OCI-LY7 (cell line): Measurements from ENCODE around the gene HOXB8. TPM values are rescaled to one million over a fixed set of nuclear protein-coding genes. Genes with fewer than 3 reads are reported as not detected.

ENCODE experiments used
- BruUV-seq: library from RNA; stranded (reverse); fragments of 400-500 nt; replicated peaks from 2 replicates; lab custom pipeline; 2021; lab: Mats Ljungman, UMichigan
- CTCF ChIA-PET: fragments of 300-600 bp; sonication (Branson Sonifier 250); formaldehyde crosslinking; loops from one replicate; lab custom pipeline; 2022; ENCODE audit warnings: antibody characterized with exemption; ENCODE audit not compliant: unreplicated experiment; lab: Charles Lee
- POLR2A ChIA-PET: fragments of 300-600 bp; sonication (Branson Sonifier 250); formaldehyde crosslinking; loops from one replicate; lab custom pipeline; 2022; ENCODE audit warnings: antibody characterized with exemption; lab: Charles Lee
- DNase-seq: peaks from one replicate; pipeline ENCODE4 v3.0.0-alpha.2; 2015; ENCODE audit warnings: low spot score
- H2AFZ ChIP-seq: fragments of 200-600 bp; sonication (generic), shearing (Covaris generic); 2 replicates; pipeline ENCODE4 v1.6.1; 2014; ENCODE audit warnings: mild to moderate bottlenecking, antibody characterized with exemption, low read length, moderate library complexity
- H3K27ac ChIP-seq: fragments of 200-600 bp; sonication (generic); 2 replicates; pipeline ENCODE4 v1.5.1; 2014; ENCODE audit warnings: mixed run types, low read depth, mild to moderate bottlenecking, moderate library complexity, low read length, inconsistent platforms; ENCODE audit not compliant: poor library complexity, severe bottlenecking
- H3K36me3 ChIP-seq: fragments of 200-600 bp; sonication (generic); 2 replicates; pipeline ENCODE4 v1.6.1; 2014; ENCODE audit warnings: mild to moderate bottlenecking, antibody characterized with exemption, low read length, moderate library complexity, mixed read lengths; ENCODE audit not compliant: insufficient read depth
- H3K4me1 ChIP-seq: fragments of 200-600 bp; sonication (generic); 2 replicates; pipeline ENCODE4 v1.5.1; 2014; ENCODE audit warnings: mild to moderate bottlenecking, low read length; ENCODE audit not compliant: insufficient read depth, poor library complexity, severe bottlenecking
- H3K4me2 ChIP-seq: fragments of 200-600 bp; sonication (generic); 2 replicates; pipeline ENCODE4 v1.6.1; 2014; ENCODE audit warnings: mild to moderate bottlenecking, low read length
- H3K4me3 ChIP-seq: fragments of 200-600 bp; sonication (generic); 2 replicates; pipeline ENCODE4 v1.5.1; 2014; ENCODE audit warnings: mild to moderate bottlenecking, low read depth, low read length; ENCODE audit not compliant: poor library complexity, severe bottlenecking
- H3K79me2 ChIP-seq: fragments of 200-600 bp; sonication (generic); 2 replicates; pipeline ENCODE4 v1.6.1; 2016; ENCODE audit warnings: low read depth, mild to moderate bottlenecking, low read length, moderate library complexity, mixed read lengths; ENCODE audit not compliant: insufficient read depth
- H3K9me2 ChIP-seq: fragments of 200-600 bp; sonication (generic); 2 replicates; pipeline ENCODE4 v1.6.1; 2016; ENCODE audit warnings: mild to moderate bottlenecking, low read length, mixed read lengths; ENCODE audit not compliant: insufficient read depth
- H3K9me3 ChIP-seq: fragments of 200-600 bp; sonication (generic); 2 replicates; pipeline ENCODE4 v1.6.1; 2014; ENCODE audit warnings: mild to moderate bottlenecking, mixed run types, low read length, mixed read lengths
- H4K20me1 ChIP-seq: fragments of 200-600 bp; sonication (generic); 2 replicates; pipeline ENCODE4 v1.6.1; 2014; ENCODE audit warnings: mild to moderate bottlenecking, antibody characterized with exemption, low read length, moderate library complexity, mixed read lengths; ENCODE audit not compliant: insufficient read depth
- CTCF ChIP-seq: fragments of 200-600 bp; sonication (generic); conservative IDR thresholded peaks from 2 replicates; pipeline ENCODE4 v1.5.1; 2014; ENCODE audit warnings: mild to moderate bottlenecking, antibody characterized with exemption, low read length, moderate library complexity, mixed read lengths
- EZH2phosphoT487 ChIP-seq: fragments of 200-600 bp; sonication (generic); IDR thresholded peaks from 2 replicates; pipeline ENCODE4 v1.6.1; 2018; ENCODE audit warnings: low read depth, borderline replicate concordance, mild to moderate bottlenecking, mixed run types, antibody characterized with exemption, low read length, moderate library complexity, mixed read lengths
- intact Hi-C: fragments of 100-400 bp; cut with micrococcal nuclease; formaldehyde crosslinking; loops from one replicate; pipeline ENCODE4 v1.10.0; 2022; ENCODE audit not compliant: unreplicated experiment
- total RNA-seq, 2 experiments: library from RNA; depleted of rRNA in 1 of 2; stranded (reverse); fragments of >200 nt in 1 of 2; shearing (Covaris generic) in 1 of 2; gene quantifications; 2 replicates each; pipeline ENCODE4 v1.2.3, GENCODE V29; 2014 to 2022

HOXB8 gene
- total RNA-seq, 2 experiments from 2014 or later: not detected

GRCh38 chr17:48578616-48579470, 36.2 kb downstream of the HOXB8 start:
- intact Hi-C loops: no loop called here
- TSS peak; percentile 86 for BruUV-seq

GRCh38 chr17:48577946-48578615, 37.0 kb downstream of the HOXB8 start, which contains the start of gene HOXB4:
TSS of gene HOXB4 (minus strand) at chr17:48578350. CDS start at chr17:48578319, 31 bp downstream.
- Histone ChIP-seq H3K27ac (peak within 1 kb of the TSS; percentile 44), H4K20me1 (no peaks in the 10 kb centered on the region), H3K4me1 (peaks cover 19% of the 10 kb centered on the region), H3K9me3 (no peaks in the 10 kb centered on the region), H3K36me3 (peaks cover 5% of the 10 kb centered on the region; the same call in 1 of the 2 replicates), H3K9me2 (no peaks in the 10 kb centered on the region), H3K79me2 (peaks cover 6% of the 10 kb centered on the region; the same call in 1 of the 2 replicates), H3K4me2 (peak within 1 kb of the TSS; percentile 85), H2AFZ (peak within 1 kb of the TSS; percentile 70), H3K4me3 (peak within 1 kb of the TSS; percentile 85)
- intact Hi-C loops: no loop called here
- BruUV-seq: no TSS peak
- peak; percentile 85 for DNase-seq
- ChIA-PET CTCF (no interaction called here), POLR2A (no interaction called here)
- TF ChIP-seq EZH2phosphoT487 (no peak), CTCF (no peak)

More at GRCh38 chr17:48578616-48579470, 36.2 kb downstream of the HOXB8 start:
- peak overlapping the region; percentile 85 for H3K4me3 ChIP-seq
- DNase-seq: no peak
- ChIA-PET CTCF (no interaction called here), POLR2A (no interaction called here)
- TF ChIP-seq CTCF (no peak), EZH2phosphoT487 (no peak)
- H3K79me2 ChIP-seq: peaks cover 6% of the 10 kb centered on the region; the same call in 1 of the 2 replicates
- H2AFZ ChIP-seq: peak overlapping the region; percentile 70
- no peaks in the 10 kb centered on the region for H4K20me1 ChIP-seq
- H3K9me2 ChIP-seq: no peaks in the 10 kb centered on the region
- H3K4me1 ChIP-seq: peaks cover 19% of the 10 kb centered on the region
- peaks cover 5% of the 10 kb centered on the region; the same call in 1 of the 2 replicates for H3K36me3 ChIP-seq
- peak overlapping the region; percentile 85 for H3K4me2 ChIP-seq
- H3K9me3 ChIP-seq: no peaks in the 10 kb centered on the region
- peak overlapping the region; percentile 5 for H3K27ac ChIP-seq
